T-cell (primary cell): Measurements from ENCODE around the gene DIPK1B. TPM values are rescaled to one million over a fixed set of nuclear protein-coding genes. Genes with fewer than 3 reads are reported as not detected.

ENCODE experiments used
- ATAC-seq, 4 experiments: fragments of 200-7000 bp in 3 of 4; fragments of 150-1000 bp in 1 of 4; cut with Tn5 transposase; replicated peaks in 1 of 4; 1 replicate in 3 of 4; 2 replicates in 1 of 4; pipeline ENCODE4 v1.10.0; 2021; ENCODE audit warnings: moderate library complexity in 3 of 4, mild to moderate bottlenecking in 2 of 4, moderate number of reproducible peaks in 1 of 4
- CTCF ChIA-PET, 2 donors: fragments of 300-600 bp; sonication (Branson Sonifier 250); formaldehyde crosslinking; loops; one replicate each; lab custom pipeline; 2022; ENCODE audit warnings: antibody characterized with exemption in 2 of 2; lab: Charles Lee
- POLR2A ChIA-PET, 2 donors: fragments of 300-600 bp; sonication (Branson Sonifier 250); formaldehyde crosslinking; loops; one replicate each; lab custom pipeline; 2022; ENCODE audit warnings: antibody characterized with exemption in 2 of 2; lab: Charles Lee
- DNase-seq, 35 experiments: peaks; one replicate each; pipeline versions ENCODE4 v3.0.0 to v3.0.0-alpha.2; 2013 to 2023
- H3K27ac ChIP-seq: one replicate; pipeline ENCODE4 v1.5.1; 2013; ENCODE audit warnings: low read length
- H3K27me3 ChIP-seq, 2 experiments: replicated peaks in 1 of 2; 1 replicate in 1 of 2; 2 replicates in 1 of 2; pipeline versions ENCODE4 v1.6.1 to v1.7.0; 2013; ENCODE audit warnings: low read length in 1 of 2, mixed read lengths in 1 of 2; ENCODE audit not compliant: control insufficient read depth in 2 of 2, insufficient read depth in 2 of 2; ENCODE audit errors: extremely low read depth in 1 of 2
- H3K36me3 ChIP-seq, 2 donors: 1 replicate in 1 of 2; 2 replicates in 1 of 2; pipeline versions ENCODE4 v1.6.1 to v1.7.0; 2013; ENCODE audit warnings: low read length in 1 of 2; ENCODE audit not compliant: control insufficient read depth in 2 of 2, insufficient read depth in 1 of 2; ENCODE audit errors: extremely low read depth in 1 of 2
- H3K4me1 ChIP-seq, 2 experiments: 1 replicate in 1 of 2; 2 replicates in 1 of 2; pipeline versions ENCODE4 v1.6.1 to v1.7.0; 2013; ENCODE audit warnings: low read length in 2 of 2, mixed read lengths in 1 of 2; ENCODE audit not compliant: insufficient read depth in 2 of 2, control insufficient read depth in 1 of 2; ENCODE audit errors: extremely low read depth in 1 of 2
- H3K4me3 ChIP-seq, 2 donors: 1 replicate in 1 of 2; 2 replicates in 1 of 2; pipeline versions ENCODE4 v1.5.1 to v1.7.0; 2013; ENCODE audit warnings: mild to moderate bottlenecking in 2 of 2, low read length in 1 of 2, moderate library complexity in 1 of 2; ENCODE audit not compliant: control insufficient read depth in 1 of 2; ENCODE audit errors: extremely low read depth in 1 of 2
- H3K9me3 ChIP-seq: 2 replicates; pipeline ENCODE4 v1.7.0; 2013
- H3K27ac Mint-ChIP-seq, 2 donors: one replicate each; pipeline ENCODE4 v1.8.0; 2020 to 2021; ENCODE audit warnings: mild to moderate bottlenecking in 2 of 2, mixed read lengths in 2 of 2
- H3K27me3 Mint-ChIP-seq, 2 donors: one replicate each; pipeline ENCODE4 v1.8.0; 2021 to 2022; ENCODE audit warnings: mixed read lengths in 2 of 2
- H3K36me3 Mint-ChIP-seq: one replicate; pipeline ENCODE4 v1.8.0; 2021; ENCODE audit warnings: mixed read lengths
- H3K4me1 Mint-ChIP-seq, 3 donors: one replicate each; pipeline ENCODE4 v1.8.0; 2020 to 2022; ENCODE audit warnings: mixed read lengths in 3 of 3, mild to moderate bottlenecking in 1 of 3
- H3K4me3 Mint-ChIP-seq, 3 donors: one replicate each; pipeline ENCODE4 v1.8.0; 2020 to 2022; ENCODE audit warnings: mild to moderate bottlenecking in 3 of 3, mixed read lengths in 3 of 3, moderate library complexity in 3 of 3
- H3K9me3 Mint-ChIP-seq, 3 donors: one replicate each; pipeline ENCODE4 v1.8.0; 2020 to 2022; ENCODE audit warnings: mixed read lengths in 3 of 3
- WGBS: methylation state at CpG from one replicate; pipeline ENCODE4 v1.1.5; 2013; ENCODE audit warnings: missing lambda C conversion rate; ENCODE audit not compliant: insufficient coverage; 5-methylcytosine and 5-hydroxymethylcytosine counted together
- total RNA-seq, 35 experiments: library from RNA in 6 of 35; stranded (reverse) in 6 of 35; fragments of 120-200 nt in 1 of 35; gene quantifications; one replicate each; pipeline versions ENCODE4 v1.2.1 to v1.2.4 and lab custom pipeline; 2013 to 2026

The DIPK1B gene
- total RNA-seq, 5 donors from 2014 or later (not counting 1 experiment from before 2014, with no cell fraction given), result 0.25 to 2.1 (median 0.77) TPM

DNA sequence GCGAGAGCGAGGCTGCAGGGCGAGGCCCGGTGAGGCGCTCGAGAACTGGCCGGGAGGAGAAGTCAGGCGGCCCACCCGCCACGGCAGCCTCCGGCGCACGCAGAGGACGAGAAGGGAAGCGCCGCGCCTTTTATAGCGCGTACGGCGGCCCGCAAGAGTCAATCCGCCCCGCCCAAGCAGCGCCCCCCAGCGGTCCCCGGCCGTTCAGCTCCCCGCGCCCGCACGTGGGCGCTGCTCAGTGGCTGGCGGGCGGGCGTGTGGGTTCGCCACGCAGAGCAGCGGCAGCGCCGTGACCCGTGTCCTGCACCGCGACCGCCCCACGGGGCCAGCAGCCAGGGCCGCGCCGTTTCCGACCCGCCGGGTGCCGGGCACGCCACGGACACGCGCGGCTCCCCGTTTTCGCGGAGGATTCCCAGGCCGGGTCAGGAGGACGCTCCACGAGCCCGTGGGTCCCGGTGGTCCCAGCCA, 15.7 kb downstream of the DIPK1B start:
- peaks cover 28% of the 10 kb centered on the region for H3K36me3 Mint-ChIP-seq
- 0% methylated on average over 66 of the region's 66 CpGs for WGBS
- peaks cover 0 to 2% of the 10 kb centered on the region in 2 experiments for H3K27me3 ChIP-seq
- POLR2A ChIA-PET, result interaction anchor here in 1 of 2 donors (0.6 to 0.7 kb wide), 2 partner anchors 189 to 243 kb away, joined by 3 read pairs; no protein-coding TSS in a partner anchor
- H3K36me3 ChIP-seq, result peaks cover 25 to 34% of the 10 kb centered on the region in 2 donors
- peaks cover 24 to 33% (median 27%) of the 10 kb centered on the region in 3 donors for H3K4me1 Mint-ChIP-seq
- peak; percentile 76 to 95 (median 90) for DNase-seq
- H3K27ac ChIP-seq, result no peak overlapping the region
- H3K4me3 ChIP-seq, result peak overlapping the region; percentile 85 to 86
- H3K9me3 Mint-ChIP-seq, result no peaks in the 10 kb centered on the region
- peak overlapping the region; percentile 92 to 95 (median 92) for H3K4me3 Mint-ChIP-seq
- H3K9me3 ChIP-seq, result no peaks in the 10 kb centered on the region
- no peaks in the 10 kb centered on the region for H3K27me3 Mint-ChIP-seq
- H3K4me1 ChIP-seq, result peaks cover 11 to 37% of the 10 kb centered on the region in 2 experiments
- peak; percentile 76 to 86 (median 81) for ATAC-seq
- CTCF ChIA-PET, result interaction anchor here in 1 of 2 donors (0.5 to 1.2 kb wide), 5 partner anchors 37 to 568 kb away, joined by 3 to 8 read pairs (median 3); no protein-coding TSS in a partner anchor
- H3K27ac Mint-ChIP-seq, result no peak overlapping the region

DNA sequence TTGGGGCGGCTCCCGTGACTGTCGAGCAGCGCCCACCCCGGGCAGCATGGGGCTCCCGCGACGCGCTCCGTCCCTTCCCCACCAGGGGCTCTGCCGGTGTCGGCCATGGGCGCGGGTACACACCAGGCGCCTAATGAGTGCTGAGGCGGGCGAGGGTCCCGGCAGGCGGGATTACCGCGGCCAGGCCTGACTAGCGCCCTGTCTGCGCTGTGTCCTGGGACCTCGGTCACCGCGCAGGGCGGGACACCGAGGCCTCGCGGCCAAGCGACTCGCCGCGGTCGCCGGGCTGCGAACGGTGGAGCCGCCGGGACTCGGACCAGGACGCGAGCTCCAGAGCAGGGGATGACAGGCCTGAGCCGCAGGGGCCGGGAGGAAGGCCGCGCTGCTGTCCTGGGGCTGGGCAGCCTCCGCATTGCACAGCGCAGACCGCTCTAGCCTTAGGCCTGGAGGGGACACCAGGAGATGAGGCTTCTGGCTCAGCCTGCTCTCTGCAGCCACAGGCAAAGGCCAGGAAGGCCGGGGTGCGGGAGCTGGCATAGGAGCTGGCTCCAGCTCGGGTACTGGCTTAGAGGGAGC, 16.3 kb downstream of the DIPK1B start:
- DNase-seq, result peak in 1 of 35 experiments; percentile 13
- H3K27ac Mint-ChIP-seq, result no peak overlapping the region

DNA sequence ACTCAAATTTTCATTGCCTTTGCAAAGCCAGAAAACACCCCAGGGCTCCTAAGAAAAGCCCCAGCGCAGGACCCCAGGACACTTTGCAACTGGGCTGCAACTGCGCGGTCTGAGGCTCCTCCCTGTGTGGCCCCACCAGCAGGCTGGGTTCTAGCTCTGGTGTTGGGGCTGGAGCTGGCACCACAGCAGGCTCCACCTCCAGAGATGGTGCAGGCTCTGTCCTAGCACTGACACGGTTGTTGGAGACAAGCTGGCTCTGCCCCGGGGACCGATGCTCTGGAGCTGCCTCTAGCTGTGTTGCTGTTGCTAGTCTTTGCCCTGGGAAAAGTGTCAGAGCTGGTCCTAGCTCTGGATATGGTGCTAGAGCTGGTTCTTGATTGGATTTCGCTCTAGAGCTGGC, 16.8 kb downstream of the DIPK1B start:
- Mint-ChIP-seq H3K9me3 (no peaks in the 10 kb centered on the region), H3K27ac (no peak overlapping the region)

More for the DNA sequence above, 16.3 kb downstream of the DIPK1B start:
- Histone ChIP-seq H3K9me3 (no peaks in the 10 kb centered on the region), H3K27me3 (peaks cover 0 to 2% of the 10 kb centered on the region in 2 experiments), H3K4me1 (peaks cover 11 to 37% of the 10 kb centered on the region in 2 experiments), H3K27ac (no peak overlapping the region), H3K36me3 (peaks cover 20 to 29% of the 10 kb centered on the region in 2 donors), H3K4me3 (peak overlapping the region; percentile 55 to 60)
- WGBS, result 6% methylated on average over 53 of the region's 53 CpGs
- Mint-ChIP-seq H3K36me3 (peaks cover 26% of the 10 kb centered on the region), H3K9me3 (no peaks in the 10 kb centered on the region), H3K27me3 (no peaks in the 10 kb centered on the region), H3K4me1 (peaks cover 20 to 33% (median 25%) of the 10 kb centered on the region in 3 donors), H3K4me3 (peak overlapping the region; percentile 39 to 95 (median 51))
- ATAC-seq, result peak in 2 of 4 experiments; percentile 2 to 26
- POLR2A ChIA-PET, result interaction anchor here in 1 of 2 donors (0.6 to 0.7 kb wide), 2 partner anchors 189 to 243 kb away, joined by 3 read pairs; no protein-coding TSS in a partner anchor
- CTCF ChIA-PET, result interaction anchor here in 1 of 2 donors (0.6 to 1.4 kb wide), 4 partner anchors 23 to 401 kb away, joined by 3 to 4 read pairs (median 3); no protein-coding TSS in a partner anchor

DNA sequence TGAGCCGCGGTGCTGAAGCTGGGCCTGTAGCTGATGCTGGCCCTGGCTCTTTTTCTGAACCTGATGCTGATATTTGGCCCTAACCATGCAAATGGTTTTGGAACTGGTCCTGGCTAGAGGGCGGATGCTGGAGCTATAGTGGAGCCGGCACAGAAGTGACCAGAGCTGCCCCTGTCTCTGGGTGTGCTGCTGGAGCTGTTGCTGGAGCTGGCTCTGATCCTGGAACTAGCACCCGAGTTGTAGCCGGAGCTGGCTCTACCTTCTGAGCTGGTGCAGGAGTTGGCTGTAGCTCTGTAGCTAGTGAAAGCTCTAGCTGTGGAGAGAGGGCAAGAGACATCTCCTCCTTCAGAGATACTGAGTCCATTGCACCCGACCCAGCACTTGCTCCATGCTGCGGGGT, 17.6 kb downstream of the DIPK1B start:
- peaks cover 0 to 2% of the 10 kb centered on the region in 2 experiments for H3K27me3 ChIP-seq
- no peaks in the 10 kb centered on the region for H3K9me3 Mint-ChIP-seq
- H3K27ac ChIP-seq, result no peak overlapping the region
- no peak overlapping the region for H3K4me3 ChIP-seq
- H3K4me1 ChIP-seq, result peaks cover 11 to 35% of the 10 kb centered on the region in 2 experiments
- ATAC-seq, result no peak
- no peak for DNase-seq
- 96% methylated on average over 4 of the region's 8 CpGs for WGBS
- peaks cover 10 to 25% (median 17%) of the 10 kb centered on the region in 3 donors for H3K4me1 Mint-ChIP-seq
- ChIA-PET POLR2A (no interaction called here), CTCF (interaction anchor here (0.5 to 1.4 kb wide), 2 partner anchors 29 to 32 kb away, joined by 4 read pairs; no protein-coding TSS in a partner anchor)
- H3K36me3 ChIP-seq, result peaks cover 7 to 16% of the 10 kb centered on the region in 2 donors
- H3K27me3 Mint-ChIP-seq, result no peaks in the 10 kb centered on the region
- no peaks in the 10 kb centered on the region for H3K9me3 ChIP-seq
- no peak overlapping the region for H3K27ac Mint-ChIP-seq
- peaks cover 20% of the 10 kb centered on the region for H3K36me3 Mint-ChIP-seq
- peak overlapping the region; percentile 46 to 95 (median 64) for H3K4me3 Mint-ChIP-seq

More for the DNA sequence above, 16.8 kb downstream of the DIPK1B start:
- DNase-seq (no peak), ATAC-seq (no peak)
- peaks cover 0 to 2% of the 10 kb centered on the region in 2 experiments for H3K27me3 ChIP-seq
- H3K4me1 ChIP-seq, result peaks cover 11 to 37% of the 10 kb centered on the region in 2 experiments
- Mint-ChIP-seq H3K4me3 (peak overlapping the region; percentile 46 to 95 (median 64)), H3K27me3 (no peaks in the 10 kb centered on the region), H3K4me1 (peaks cover 15 to 30% (median 22%) of the 10 kb centered on the region in 3 donors), H3K36me3 (peaks cover 25% of the 10 kb centered on the region)
- peaks cover 14 to 24% of the 10 kb centered on the region in 2 donors for H3K36me3 ChIP-seq
- WGBS, result 89% methylated on average over 7 of the region's 7 CpGs
- no peak overlapping the region for H3K27ac ChIP-seq
- H3K4me3 ChIP-seq, result no peak overlapping the region
- no peaks in the 10 kb centered on the region for H3K9me3 ChIP-seq
- ChIA-PET POLR2A (no interaction called here), CTCF (interaction anchor here in 1 of 2 donors (1.1 to 1.4 kb wide), 2 partner anchors 23 to 28 kb away, joined by 3 to 4 read pairs; no protein-coding TSS in a partner anchor)

DNA sequence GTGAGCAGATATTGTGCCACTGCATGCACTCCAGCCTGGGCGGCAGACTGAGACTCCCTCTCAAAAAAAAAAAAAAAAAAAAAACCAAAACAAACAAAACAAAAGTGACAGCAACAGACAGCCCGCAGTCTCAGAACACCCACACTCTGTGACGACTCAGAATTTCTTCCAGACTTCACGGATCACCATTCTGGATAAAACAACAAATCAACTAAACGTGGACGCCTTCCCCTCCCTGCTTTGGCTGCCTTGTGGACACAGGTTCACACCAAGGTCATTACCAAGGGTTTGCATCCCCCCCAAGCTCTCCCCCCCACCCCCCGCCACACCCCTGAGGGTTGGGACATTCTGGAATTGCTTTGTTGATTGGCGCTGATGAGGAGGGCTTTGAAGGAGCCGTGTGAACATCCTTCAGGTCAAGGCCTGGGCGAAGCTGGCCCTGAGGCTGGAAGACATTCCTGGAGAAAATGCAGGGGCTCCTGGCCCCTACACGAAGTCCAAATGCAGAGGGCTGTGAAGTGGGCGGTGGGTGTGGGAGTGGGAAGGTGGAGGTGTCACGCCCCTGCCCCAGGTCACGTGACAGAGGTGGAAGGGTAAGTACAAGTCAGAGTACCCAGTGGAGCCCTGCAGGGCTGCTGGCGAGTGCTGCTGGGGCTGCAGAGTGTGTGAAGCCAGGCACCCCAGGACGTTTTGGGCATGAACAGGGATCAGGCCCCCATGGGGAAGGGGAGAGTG, 20.2 kb downstream of the DIPK1B start:
- H3K4me3 Mint-ChIP-seq, result no peak overlapping the region
- no peaks in the 10 kb centered on the region for H3K9me3 ChIP-seq
- H3K36me3 ChIP-seq, result no peaks in the 10 kb centered on the region
- peaks cover 0 to 11% of the 10 kb centered on the region in 2 experiments for H3K4me1 ChIP-seq
- POLR2A ChIA-PET, result no interaction called here
- H3K9me3 Mint-ChIP-seq, result no peaks in the 10 kb centered on the region
- no peak for ATAC-seq
- DNase-seq, result no peak
- CTCF ChIA-PET, result no interaction called here
- H3K27ac Mint-ChIP-seq, result no peak overlapping the region
- no peak overlapping the region for H3K4me3 ChIP-seq
- H3K27me3 ChIP-seq, result no peaks in the 10 kb centered on the region
- H3K4me1 Mint-ChIP-seq, result peaks cover 0 to 4% (median 0%) of the 10 kb centered on the region in 3 donors
- H3K36me3 Mint-ChIP-seq, result no peaks in the 10 kb centered on the region
- WGBS, result 56% methylated on average over 12 of the region's 16 CpGs
- H3K27ac ChIP-seq, result no peak overlapping the region
- H3K27me3 Mint-ChIP-seq, result no peaks in the 10 kb centered on the region

DNA sequence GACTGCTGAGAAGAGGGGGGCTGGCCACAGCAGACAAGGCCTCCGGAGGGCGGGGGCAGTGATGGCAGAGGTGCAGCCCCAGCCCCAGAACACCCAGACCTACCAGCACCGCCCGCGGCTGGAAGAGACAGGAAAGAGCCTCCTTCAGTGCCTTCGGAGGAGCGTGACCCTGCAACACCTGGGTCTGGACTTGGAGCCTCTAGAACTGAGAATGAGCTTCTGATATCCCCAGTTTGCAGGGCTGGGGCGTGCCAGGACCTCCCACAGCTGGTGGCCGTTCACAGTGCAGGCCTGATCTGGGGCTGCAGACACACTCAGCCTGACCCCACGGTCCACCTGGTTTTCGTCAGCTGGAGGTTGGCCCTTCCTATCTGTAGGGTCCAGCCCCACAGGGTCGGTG, 21.2 kb downstream of the DIPK1B start:
- no peak for ATAC-seq
- Mint-ChIP-seq H3K27ac (no peak overlapping the region), H3K4me1 (peaks cover 0 to 4% (median 0%) of the 10 kb centered on the region in 3 donors), H3K9me3 (no peaks in the 10 kb centered on the region), H3K27me3 (no peaks in the 10 kb centered on the region), H3K4me3 (no peak overlapping the region), H3K36me3 (no peaks in the 10 kb centered on the region)
- 95% methylated on average over 10 of the region's 12 CpGs for WGBS
- peaks cover 0 to 7% of the 10 kb centered on the region in 2 experiments for H3K4me1 ChIP-seq
- H3K4me3 ChIP-seq, result no peak overlapping the region
- H3K27me3 ChIP-seq, result no peaks in the 10 kb centered on the region
- ChIA-PET CTCF (interaction anchor here in 1 of 2 donors (0.5 kb wide), 1 partner anchor 25 kb away, joined by 3 read pairs; no protein-coding TSS in a partner anchor), POLR2A (no interaction called here)
- no peak overlapping the region for H3K27ac ChIP-seq
- no peak for DNase-seq
- no peaks in the 10 kb centered on the region for H3K9me3 ChIP-seq
- H3K36me3 ChIP-seq, result no peaks in the 10 kb centered on the region
